GM12878 (cell line): Measurements from ENCODE around the gene SYT4. TPM values are rescaled to one million over a fixed set of nuclear protein-coding genes. Genes with fewer than 3 reads are reported as not detected.

Experiments used
- ATAC-seq: fragments of 200-7000 bp; cut with Tn5 transposase; 3 replicates; pipeline ENCODE4 v1.9.1; 2020; ENCODE audit warnings: mild to moderate bottlenecking, moderate library complexity
- BruUV-seq: library from RNA; stranded (reverse); fragments of 400-500 nt; replicated peaks from 2 replicates; lab custom pipeline; 2021; lab: Mats Ljungman, UMichigan
- CTCF ChIA-PET: fragments of 300-600 bp; sonication (Branson Sonifier 250); formaldehyde crosslinking; extraction: SDS; loops from one replicate; lab custom pipeline; 2021; ENCODE audit warnings: inconsistent platforms; lab: Yijun Ruan, JAX
- POLR2A ChIA-PET: fragments of 350-600 bp; formaldehyde crosslinking; extraction: SDS; loops from one replicate; lab custom pipeline; 2021; ENCODE audit warnings: inconsistent platforms; lab: Charles Lee
- RAD21 ChIA-PET: fragments of 300-600 bp; sonication (Branson Sonifier 250); formaldehyde crosslinking; loops from one replicate; lab custom pipeline; 2023; ENCODE audit warnings: antibody characterized with exemption; ENCODE audit not compliant: unreplicated experiment; lab: Charles Lee
- SMC1A ChIA-PET: fragments of 300-600 bp; sonication (Branson Sonifier 250); formaldehyde crosslinking; loops from one replicate; lab custom pipeline; 2023; ENCODE audit not compliant: unreplicated experiment, uncharacterized antibody; lab: Charles Lee
- DNase-seq: peaks from one replicate; pipeline ENCODE4 v3.0.0-alpha.2; 2011; ENCODE audit warnings: low read depth, low spot score
- FAIRE-seq: peaks from 3 replicates; lab custom pipeline; 2011; peaks lifted over from hg19 to GRCh38; lab: Jason Lieb, UNC
- H2AFZ ChIP-seq: 2 replicates; pipeline ENCODE4 v1.6.0; 2011; ENCODE audit warnings: low read depth, low read length, control low read depth; ENCODE audit not compliant: control insufficient read depth
- H3K27ac ChIP-seq: 2 replicates; pipeline ENCODE4 v1.5.1; 2011; ENCODE audit warnings: control low read depth; ENCODE audit not compliant: control insufficient read depth, insufficient read depth
- H3K27me3 ChIP-seq, 2 experiments: replicated peaks in 1 of 2; 2 replicates each; pipeline versions ENCODE4 v1.6.0 to v1.6.1; 2011; ENCODE audit warnings: low read length in 1 of 2; ENCODE audit not compliant: control insufficient read depth in 2 of 2, insufficient read depth in 2 of 2
- H3K36me3 ChIP-seq, 2 experiments: 2 replicates each; pipeline ENCODE4 v1.5.1; 2011; ENCODE audit warnings: low read length in 1 of 2; ENCODE audit not compliant: control insufficient read depth in 2 of 2, insufficient read depth in 2 of 2
- H3K4me1 ChIP-seq: 2 replicates; pipeline ENCODE4 v1.6.1; 2011; ENCODE audit warnings: mild to moderate bottlenecking, low read length, moderate library complexity, mixed read lengths; ENCODE audit not compliant: control insufficient read depth, insufficient read depth
- H3K4me2 ChIP-seq: 2 replicates; pipeline ENCODE4 v1.6.0; 2011; ENCODE audit warnings: control low read depth; ENCODE audit not compliant: control insufficient read depth, insufficient read depth
- H3K4me3 ChIP-seq: fragments of 200-600 bp; sonication (generic); 2 replicates; pipeline ENCODE4 v1.5.1; 2016
- H3K79me2 ChIP-seq: 2 replicates; pipeline ENCODE4 v1.6.0; 2011; ENCODE audit warnings: low read length; ENCODE audit not compliant: control insufficient read depth, insufficient read depth
- H3K9ac ChIP-seq: 2 replicates; pipeline ENCODE4 v1.8.0; 2011; ENCODE audit warnings: low read length, control low read depth, mixed read lengths; ENCODE audit not compliant: control insufficient read depth, insufficient read depth
- H3K9me3 ChIP-seq: replicated peaks from 3 replicates; pipeline ENCODE4 v1.5.1; 2011; ENCODE audit warnings: mild to moderate bottlenecking, low read length; ENCODE audit not compliant: control insufficient read depth, insufficient read depth
- H4K20me1 ChIP-seq: 2 replicates; pipeline ENCODE4 v1.6.0; 2011; ENCODE audit not compliant: control insufficient read depth, insufficient read depth
- CHD4 ChIP-seq: fragments of 200-600 bp; sonication (generic); IDR thresholded peaks from 2 replicates; pipeline ENCODE4 v1.6.1; 2016; ENCODE audit warnings: mild to moderate bottlenecking
- CREM ChIP-seq: IDR thresholded peaks from 2 replicates; pipeline ENCODE4 v1.6.1; 2014; ENCODE audit warnings: antibody characterized with exemption, low read depth
- DPF2 ChIP-seq: fragments of 450-650 bp; IDR thresholded peaks from 2 replicates; pipeline ENCODE4 v1.6.1; 2017; ENCODE audit warnings: mild to moderate bottlenecking
- ESRRA ChIP-seq: IDR thresholded peaks from 2 replicates; pipeline ENCODE4 v1.6.1; 2012; ENCODE audit warnings: mild to moderate bottlenecking, low read length, improper control_type of control experiment
- EZH2 ChIP-seq: IDR thresholded peaks from 2 replicates; pipeline ENCODE4 v1.6.1; 2012; ENCODE audit warnings: low read depth, mild to moderate bottlenecking, control low read depth, inconsistent platforms, low read length, borderline replicate concordance; ENCODE audit not compliant: control insufficient read depth
- FOXM1 ChIP-seq: IDR thresholded peaks from 2 replicates; pipeline ENCODE4 v1.6.1; 2012; ENCODE audit warnings: low read depth, mild to moderate bottlenecking, inconsistent platforms, low read length, moderate library complexity
- GATAD2B ChIP-seq: fragments of 450-650 bp; conservative IDR thresholded peaks from 2 replicates; pipeline ENCODE4 v1.6.1; 2017; ENCODE audit warnings: low read depth, mild to moderate bottlenecking, moderate library complexity
- HDAC6 ChIP-seq: fragments of 200-600 bp; sonication (generic); IDR thresholded peaks from one replicate; pipeline ENCODE4 v1.8.0; 2017; ENCODE audit warnings: antibody characterized with exemption; ENCODE audit not compliant: unreplicated experiment
- KAT2A ChIP-seq: conservative IDR thresholded peaks from 2 replicates; pipeline ENCODE4 v1.6.1; 2011; ENCODE audit warnings: low read depth, low read length; ENCODE audit not compliant: control insufficient read depth
- POU2F2 ChIP-seq: IDR thresholded peaks from 3 replicates; pipeline ENCODE4 v1.6.1; 2011; ENCODE audit warnings: low read depth, mild to moderate bottlenecking, low read length, borderline replicate concordance
- RB1 ChIP-seq: fragments of 450-650 bp; formaldehyde crosslinking; IDR thresholded peaks from 2 replicates; pipeline ENCODE4 v1.6.1; 2017; ENCODE audit warnings: mild to moderate bottlenecking, borderline replicate concordance
- TARDBP ChIP-seq: IDR thresholded peaks from 2 replicates; pipeline ENCODE4 v1.6.1; 2016; ENCODE audit warnings: borderline replicate concordance
- ZZZ3 ChIP-seq: IDR thresholded peaks from 2 replicates; pipeline ENCODE4 v1.6.1; 2011; ENCODE audit warnings: low read depth; ENCODE audit not compliant: control insufficient read depth, insufficient read length
- WGBS: methylation state at CpG from one replicate; pipeline ENCODE4 v1.1.6; 2016; ENCODE audit warnings: low lambda C conversion rate; ENCODE audit not compliant: insufficient replicate concordance, insufficient coverage; ENCODE audit errors: missing lambda C conversion rate; 5-methylcytosine and 5-hydroxymethylcytosine counted together
- in situ Hi-C: fragments of 300-500 bp; cut with MboI; formaldehyde crosslinking; loops from 9 replicates; pipeline ENCODE4 v1.14.3; 2018; ENCODE audit warnings: mixed read lengths
- intact Hi-C: fragments of 100-400 bp; cut with micrococcal nuclease; formaldehyde crosslinking; loops from one replicate; pipeline ENCODE4 v1.14.2; 2022; ENCODE audit not compliant: unreplicated experiment
- polyA plus RNA-seq, 11 experiments: library from polyadenylated mRNA; depleted of rRNA in 4 of 11; unstranded in 6 of 11; stranded (reverse) in 5 of 11; fragments of >200 nt; fragmentation: Nextera tagmentation in 4 of 11; fragmentation: Illumina TruSeq in 1 of 11; extraction: Ambion mirVana in 4 of 11; extraction: Trizol in 1 of 11; gene quantifications; 1 replicate in 1 of 11; 2 replicates in 10 of 11; pipeline versions ENCODE4 v1.2.1 to v1.2.3, GENCODE V29; 2011 to 2016; ENCODE audit warnings: inconsistent platforms in 2 of 11, missing spikeins in 2 of 11, low read depth in 1 of 11
- total RNA-seq, 4 experiments: library from RNA; depleted of rRNA in 3 of 4; stranded (reverse); fragments of >200 nt in 3 of 4; fragmentation: Illumina TruSeq in 1 of 4; extraction: Trizol in 1 of 4; gene quantifications; 2 replicates each; pipeline versions ENCODE4 v1.2.1 to v1.2.3, GENCODE V29; 2013 to 2021
- TF ChIP-seq, protein P1 (sequence below): fragments of 450-650 bp; IDR thresholded peaks from 2 replicates; pipeline ENCODE4 v1.6.1; 2017; ENCODE audit warnings: mild to moderate bottlenecking, low read depth, inconsistent platforms; ENCODE audit not compliant: poor library complexity, severe bottlenecking
- TF ChIP-seq, protein P2 (sequence below): IDR thresholded peaks from 2 replicates; pipeline ENCODE4 v1.6.1; 2012; ENCODE audit warnings: low read depth, low read length, improper control_type of control experiment
- TF ChIP-seq, protein P3 (sequence below): IDR thresholded peaks from 2 replicates; pipeline ENCODE4 v1.6.1; 2012; ENCODE audit warnings: low read length, inconsistent platforms
- TF ChIP-seq, protein P4 (sequence below): IDR thresholded peaks from 2 replicates; pipeline ENCODE4 v1.6.1; 2012; ENCODE audit warnings: low read depth, low read length, improper control_type of control experiment

SYT4 gene
- total and polyA plus RNA-seq, 10 of the 15 experiments (the other 5 are each of a cell fraction or from before 2014, with no cell fraction given) = 0.09 to 0.18 (median 0.11) TPM; not detected in 7

DNA sequence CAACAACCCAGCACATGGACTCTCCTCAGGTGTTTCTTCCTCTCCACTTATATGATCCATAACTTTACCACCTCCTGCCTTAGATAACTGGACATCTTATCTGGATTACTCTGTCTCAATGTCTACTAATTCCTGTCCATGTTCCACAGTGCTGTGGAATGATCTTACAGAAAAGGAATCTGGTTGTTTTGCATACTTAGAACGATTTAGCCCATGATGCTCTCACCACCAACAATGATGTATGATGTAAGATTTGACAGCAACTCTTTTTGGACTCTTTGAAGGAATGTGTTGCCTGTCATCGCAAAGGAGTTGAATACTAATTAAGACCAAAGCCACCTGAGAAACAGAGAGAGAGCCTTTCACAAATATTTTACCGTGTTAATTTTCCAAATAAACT lies 37.7 kb upstream of the SYT4 start:
- ChIA-PET CTCF (interaction anchor here (0.6 kb wide), 1 partner anchor 447 kb away, joined by 3 read pairs; no protein-coding TSS in a partner anchor), RAD21 (no interaction called here), POLR2A (no interaction called here), SMC1A (interaction anchor here (1.4 kb wide), 1 partner anchor 16 kb away, joined by 5 read pairs; no protein-coding TSS in a partner anchor)
- BruUV-seq = no TSS peak
- DNase-seq = no peak
- in situ Hi-C loops (no loop called here), intact Hi-C loops (no loop called here)
- H3K9ac ChIP-seq = no peak overlapping the region
- no peaks in the 10 kb centered on the region for H3K79me2 ChIP-seq
- H3K36me3 ChIP-seq = no peaks in the 10 kb centered on the region
- H3K4me1 ChIP-seq = no peaks in the 10 kb centered on the region
- no peaks in the 10 kb centered on the region for H3K27me3 ChIP-seq
- no peak overlapping the region for H2AFZ ChIP-seq
- H3K9me3 ChIP-seq = no peaks in the 10 kb centered on the region
- no peak overlapping the region for H3K27ac ChIP-seq
- no peaks in the 10 kb centered on the region for H4K20me1 ChIP-seq
- WGBS = 15% methylated on average over 3 of the region's 3 CpGs
- no peak for ATAC-seq
- no peak overlapping the region for H3K4me2 ChIP-seq
- FAIRE-seq = no peak
- no peak overlapping the region for H3K4me3 ChIP-seq
- TF ChIP-seq, protein P1, sequence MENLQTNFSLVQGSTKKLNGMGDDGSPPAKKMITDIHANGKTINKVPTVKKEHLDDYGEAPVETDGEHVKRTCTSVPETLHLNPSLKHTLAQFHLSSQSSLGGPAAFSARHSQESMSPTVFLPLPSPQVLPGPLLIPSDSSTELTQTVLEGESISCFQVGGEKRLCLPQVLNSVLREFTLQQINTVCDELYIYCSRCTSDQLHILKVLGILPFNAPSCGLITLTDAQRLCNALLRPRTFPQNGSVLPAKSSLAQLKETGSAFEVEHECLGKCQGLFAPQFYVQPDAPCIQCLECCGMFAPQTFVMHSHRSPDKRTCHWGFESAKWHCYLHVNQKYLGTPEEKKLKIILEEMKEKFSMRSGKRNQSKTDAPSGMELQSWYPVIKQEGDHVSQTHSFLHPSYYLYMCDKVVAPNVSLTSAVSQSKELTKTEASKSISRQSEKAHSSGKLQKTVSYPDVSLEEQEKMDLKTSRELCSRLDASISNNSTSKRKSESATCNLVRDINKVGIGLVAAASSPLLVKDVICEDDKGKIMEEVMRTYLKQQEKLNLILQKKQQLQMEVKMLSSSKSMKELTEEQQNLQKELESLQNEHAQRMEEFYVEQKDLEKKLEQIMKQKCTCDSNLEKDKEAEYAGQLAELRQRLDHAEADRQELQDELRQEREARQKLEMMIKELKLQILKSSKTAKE = no peak
- no peak for TF ChIP-seq POU2F2
- no peak for TF ChIP-seq ESRRA
- TF ChIP-seq EZH2 = no peak
- TF ChIP-seq CREM = no peak
- no peak for TF ChIP-seq GATAD2B
- TF ChIP-seq, protein P2, sequence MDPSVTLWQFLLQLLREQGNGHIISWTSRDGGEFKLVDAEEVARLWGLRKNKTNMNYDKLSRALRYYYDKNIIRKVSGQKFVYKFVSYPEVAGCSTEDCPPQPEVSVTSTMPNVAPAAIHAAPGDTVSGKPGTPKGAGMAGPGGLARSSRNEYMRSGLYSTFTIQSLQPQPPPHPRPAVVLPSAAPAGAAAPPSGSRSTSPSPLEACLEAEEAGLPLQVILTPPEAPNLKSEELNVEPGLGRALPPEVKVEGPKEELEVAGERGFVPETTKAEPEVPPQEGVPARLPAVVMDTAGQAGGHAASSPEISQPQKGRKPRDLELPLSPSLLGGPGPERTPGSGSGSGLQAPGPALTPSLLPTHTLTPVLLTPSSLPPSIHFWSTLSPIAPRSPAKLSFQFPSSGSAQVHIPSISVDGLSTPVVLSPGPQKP = no peak
- TF ChIP-seq, protein P3, sequence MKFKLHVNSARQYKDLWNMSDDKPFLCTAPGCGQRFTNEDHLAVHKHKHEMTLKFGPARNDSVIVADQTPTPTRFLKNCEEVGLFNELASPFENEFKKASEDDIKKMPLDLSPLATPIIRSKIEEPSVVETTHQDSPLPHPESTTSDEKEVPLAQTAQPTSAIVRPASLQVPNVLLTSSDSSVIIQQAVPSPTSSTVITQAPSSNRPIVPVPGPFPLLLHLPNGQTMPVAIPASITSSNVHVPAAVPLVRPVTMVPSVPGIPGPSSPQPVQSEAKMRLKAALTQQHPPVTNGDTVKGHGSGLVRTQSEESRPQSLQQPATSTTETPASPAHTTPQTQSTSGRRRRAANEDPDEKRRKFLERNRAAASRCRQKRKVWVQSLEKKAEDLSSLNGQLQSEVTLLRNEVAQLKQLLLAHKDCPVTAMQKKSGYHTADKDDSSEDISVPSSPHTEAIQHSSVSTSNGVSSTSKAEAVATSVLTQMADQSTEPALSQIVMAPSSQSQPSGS = no peak
- no peak for TF ChIP-seq DPF2
- TF ChIP-seq RB1 = no peak
- no peak for TF ChIP-seq ZZZ3
- no peak for TF ChIP-seq FOXM1
- no peak for TF ChIP-seq KAT2A
- TF ChIP-seq CHD4 = no peak
- no peak for TF ChIP-seq TARDBP
- TF ChIP-seq, protein P4, sequence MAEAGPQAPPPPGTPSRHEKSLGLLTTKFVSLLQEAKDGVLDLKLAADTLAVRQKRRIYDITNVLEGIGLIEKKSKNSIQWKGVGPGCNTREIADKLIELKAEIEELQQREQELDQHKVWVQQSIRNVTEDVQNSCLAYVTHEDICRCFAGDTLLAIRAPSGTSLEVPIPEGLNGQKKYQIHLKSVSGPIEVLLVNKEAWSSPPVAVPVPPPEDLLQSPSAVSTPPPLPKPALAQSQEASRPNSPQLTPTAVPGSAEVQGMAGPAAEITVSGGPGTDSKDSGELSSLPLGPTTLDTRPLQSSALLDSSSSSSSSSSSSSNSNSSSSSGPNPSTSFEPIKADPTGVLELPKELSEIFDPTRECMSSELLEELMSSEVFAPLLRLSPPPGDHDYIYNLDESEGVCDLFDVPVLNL = no peak
- no peak for TF ChIP-seq HDAC6
